H9 (cell line): Measurements from ENCODE around the gene MRPS17. TPM values are rescaled to one million over a fixed set of nuclear protein-coding genes. Genes with fewer than 3 reads are reported as not detected.

Experiments
- DNase-seq: peaks from one replicate; pipeline ENCODE4 v3.0.0-alpha.2; 2017
- H2AFZ ChIP-seq: one replicate; pipeline ENCODE4 v1.6.1; 2013; ENCODE audit warnings: mild to moderate bottlenecking, low read length, control low read depth, moderate library complexity
- H2AK5ac ChIP-seq: 2 replicates; pipeline ENCODE4 v1.6.1; 2013; ENCODE audit warnings: low read length, control low read depth, mixed read lengths; ENCODE audit not compliant: insufficient read length
- H2BK120ac ChIP-seq: one replicate; pipeline ENCODE4 v1.6.1; 2013; ENCODE audit warnings: low read depth, mild to moderate bottlenecking, low read length, control low read depth, inconsistent platforms; ENCODE audit not compliant: poor library complexity, severe bottlenecking
- H2BK12ac ChIP-seq: 2 replicates; pipeline ENCODE4 v1.6.1; 2013; ENCODE audit warnings: low read length, control low read depth, mixed read lengths, low read depth; ENCODE audit not compliant: insufficient read length
- H2BK15ac ChIP-seq: 2 replicates; pipeline ENCODE4 v1.6.1; 2013; ENCODE audit warnings: low read depth, low read length, control low read depth
- H2BK20ac ChIP-seq: one replicate; pipeline ENCODE4 v1.6.1; 2013; ENCODE audit warnings: low read depth, mild to moderate bottlenecking, low read length, control low read depth, inconsistent platforms; ENCODE audit not compliant: poor library complexity, severe bottlenecking
- H2BK5ac ChIP-seq: 2 replicates; pipeline ENCODE4 v1.6.1; 2013; ENCODE audit warnings: low read length, control low read depth, mixed read lengths; ENCODE audit not compliant: insufficient read length
- H3K14ac ChIP-seq: 2 replicates; pipeline ENCODE4 v1.6.1; 2013; ENCODE audit warnings: low read length, control low read depth; ENCODE audit not compliant: insufficient read depth
- H3K18ac ChIP-seq: 2 replicates; pipeline ENCODE4 v1.6.1; 2013; ENCODE audit warnings: low read depth, mild to moderate bottlenecking, mixed read lengths, low read length, control low read depth; ENCODE audit not compliant: insufficient read length
- H3K23ac ChIP-seq: 2 replicates; pipeline ENCODE4 v1.6.1; 2013; ENCODE audit warnings: low read length, control low read depth, mixed read lengths, low read depth; ENCODE audit not compliant: insufficient read length
- H3K23me2 ChIP-seq: 2 replicates; pipeline ENCODE4 v1.6.1; 2013; ENCODE audit warnings: low read depth, mild to moderate bottlenecking, mixed read lengths, low read length, control low read depth; ENCODE audit not compliant: insufficient read length, poor library complexity, severe bottlenecking
- H3K27ac ChIP-seq: 2 replicates; pipeline ENCODE4 v1.5.1; 2013; ENCODE audit warnings: low read length, control low read depth, mixed read lengths, low read depth; ENCODE audit not compliant: insufficient read length
- H3K27me3 ChIP-seq: 2 replicates; pipeline ENCODE4 v1.6.1; 2013; ENCODE audit warnings: low read length, control low read depth, inconsistent platforms; ENCODE audit not compliant: insufficient read depth
- H3K4ac ChIP-seq: 2 replicates; pipeline ENCODE4 v1.6.1; 2013; ENCODE audit warnings: low read depth, mild to moderate bottlenecking, control low read depth, inconsistent platforms, low read length, moderate library complexity
- H3K4me1 ChIP-seq: 2 replicates; pipeline ENCODE4 v1.6.1; 2013; ENCODE audit warnings: low read length, control low read depth, inconsistent platforms; ENCODE audit not compliant: insufficient read depth
- H3K4me2 ChIP-seq: 2 replicates; pipeline ENCODE4 v1.6.1; 2013; ENCODE audit warnings: low read length, control low read depth, mixed read lengths; ENCODE audit not compliant: insufficient read length, insufficient read depth
- H3K56ac ChIP-seq: 2 replicates; pipeline ENCODE4 v1.6.1; 2013; ENCODE audit warnings: low read depth, mild to moderate bottlenecking, mixed read lengths, low read length, control low read depth; ENCODE audit not compliant: insufficient read length
- H3K79me1 ChIP-seq: 2 replicates; pipeline ENCODE4 v1.6.1; 2013; ENCODE audit warnings: low read depth, mild to moderate bottlenecking, moderate library complexity, low read length, control low read depth, inconsistent platforms; ENCODE audit not compliant: insufficient read depth, poor library complexity, severe bottlenecking
- H3K79me2 ChIP-seq: 2 replicates; pipeline ENCODE4 v1.6.1; 2013; ENCODE audit warnings: low read length, control low read depth, inconsistent platforms; ENCODE audit not compliant: insufficient read depth
- H3K9ac ChIP-seq: 2 replicates; pipeline ENCODE4 v1.6.1; 2013; ENCODE audit warnings: low read length, control low read depth, mixed read lengths; ENCODE audit not compliant: insufficient read length; ENCODE audit errors: extremely low read depth
- H3K9me3 ChIP-seq: one replicate; pipeline ENCODE4 v1.6.1; 2013; ENCODE audit warnings: low read depth, low read length, inconsistent platforms; ENCODE audit not compliant: control insufficient read depth
- H3T11ph ChIP-seq: one replicate; pipeline ENCODE4 v1.6.1; 2013; ENCODE audit warnings: mild to moderate bottlenecking, low read length, control low read depth, inconsistent platforms
- H4K20me1 ChIP-seq: one replicate; pipeline ENCODE4 v1.6.1; 2013; ENCODE audit not compliant: control insufficient read depth, insufficient read length, insufficient read depth
- H4K5ac ChIP-seq: 2 replicates; pipeline ENCODE4 v1.6.1; 2013; ENCODE audit warnings: low read depth, mild to moderate bottlenecking, mixed read lengths, low read length, control low read depth; ENCODE audit not compliant: insufficient read length
- H4K8ac ChIP-seq: replicated peaks from 2 replicates; pipeline ENCODE4 v1.6.1; 2013; ENCODE audit warnings: low read length, control low read depth, mixed read lengths, low read depth; ENCODE audit not compliant: insufficient read length
- H4K91ac ChIP-seq: 2 replicates; pipeline ENCODE4 v1.6.1; 2013; ENCODE audit warnings: low read depth, mild to moderate bottlenecking, moderate library complexity, mixed read lengths, low read length, control low read depth; ENCODE audit not compliant: insufficient read length
- H3K27ac Mint-ChIP-seq, 3 experiments: 2 replicates in 2 of 3; 3 replicates in 1 of 3; pipeline ENCODE4 v1.8.0; 2020 to 2021; ENCODE audit warnings: mixed read lengths in 3 of 3, mild to moderate bottlenecking in 1 of 3, moderate library complexity in 1 of 3
- H3K27me3 Mint-ChIP-seq: 2 replicates; pipeline ENCODE4 v1.8.0; 2021; ENCODE audit warnings: low read depth, mild to moderate bottlenecking, moderate library complexity, mixed read lengths
- H3K36me3 Mint-ChIP-seq, 3 experiments: 2 replicates in 2 of 3; 3 replicates in 1 of 3; pipeline ENCODE4 v1.8.0; 2020 to 2021; ENCODE audit warnings: low read depth in 3 of 3, mixed read lengths in 3 of 3; ENCODE audit not compliant: insufficient read depth in 1 of 3
- H3K4me1 Mint-ChIP-seq, 2 experiments: 2 replicates each; pipeline ENCODE4 v1.8.0; 2020; ENCODE audit warnings: mixed read lengths in 2 of 2
- H3K4me3 Mint-ChIP-seq, 2 experiments: 2 replicates in 1 of 2; 3 replicates in 1 of 2; pipeline ENCODE4 v1.8.0; 2020 to 2021; ENCODE audit warnings: mild to moderate bottlenecking in 2 of 2, mixed read lengths in 2 of 2, moderate library complexity in 1 of 2
- H3K9me3 Mint-ChIP-seq, 2 experiments: 2 replicates in 1 of 2; 3 replicates in 1 of 2; pipeline ENCODE4 v1.8.0; 2020; ENCODE audit warnings: mild to moderate bottlenecking in 2 of 2, mixed read lengths in 2 of 2, moderate library complexity in 1 of 2
- CTCF ChIP-seq: fragments of 200-600 bp; sonication (generic); conservative IDR thresholded peaks from 3 replicates; pipeline ENCODE4 v1.8.0; 2021; ENCODE audit warnings: antibody characterized with exemption, mild to moderate bottlenecking
- WGBS: extraction: QIAGEN DNeasy Blood & Tissue Kit; methylation state at CpG from one replicate; pipeline ENCODE4 v1.1.7; 2013; ENCODE audit warnings: missing lambda C conversion rate, low lambda C conversion rate, mixed read lengths; ENCODE audit not compliant: insufficient read length; ENCODE audit errors: extremely low coverage; 5-methylcytosine and 5-hydroxymethylcytosine counted together
- total RNA-seq: library from RNA; stranded (reverse); gene quantifications from 2 replicates; pipeline ENCODE4 v1.2.1, GENCODE V29; 2021

MRPS17 gene
- total RNA-seq, 1 experiment from 2014 or later, result 28.0 TPM

GRCh38 chr7:55969391-55969790, 17.7 kb downstream of the MRPS17 start:
- DNase-seq, result no peak
- Histone ChIP-seq H4K20me1 (no peaks in the 10 kb centered on the region), H3K14ac (no peak overlapping the region), H4K8ac (no peak overlapping the region), H3K56ac (no peak overlapping the region), H3K79me2 (no peaks in the 10 kb centered on the region; the same call in 1 of the 2 replicates), H3K18ac (no peak overlapping the region), H4K5ac (no peak overlapping the region), H3K79me1 (peaks cover 2% of the 10 kb centered on the region), H3K27ac (no peak overlapping the region), H2BK20ac (no peak overlapping the region), H3K9ac (no peak overlapping the region), H2BK15ac (no peak overlapping the region), H3K4me2 (no peak overlapping the region), H3K4ac (no peak overlapping the region), H2BK12ac (no peak overlapping the region), H4K91ac (no peak overlapping the region), H3T11ph (no peak overlapping the region), H3K4me1 (no peaks in the 10 kb centered on the region), H3K9me3 (no peaks in the 10 kb centered on the region), H2BK5ac (no peak overlapping the region), H3K27me3 (no peaks in the 10 kb centered on the region), H3K23me2 (no peaks in the 10 kb centered on the region), H3K23ac (no peak overlapping the region), H2AK5ac (no peak overlapping the region), H2BK120ac (no peak overlapping the region), H2AFZ (no peak overlapping the region)
- Mint-ChIP-seq H3K36me3 (peaks cover 4 to 26% (median 18%) of the 10 kb centered on the region in 3 experiments; a peak in 6 of 7 replicates), H3K4me1 (peaks cover 19 to 20% of the 10 kb centered on the region in 2 experiments), H3K4me3 (no peak overlapping the region), H3K9me3 (no peaks in the 10 kb centered on the region), H3K27me3 (no peaks in the 10 kb centered on the region), H3K27ac (peak overlapping the region in 1 of 3 experiments; percentile 32; a peak in 2 of 7 replicates)
- no CpG with 5 or more reads among the region's 11 CpGs for WGBS
- no peak for TF ChIP-seq CTCF
